ENCODE data around the gene RNF38. TPM values are rescaled to one million over a fixed set of nuclear protein-coding genes. Genes with fewer than 3 reads are reported as not detected.
"Not testable (repeated sequence)": the region's sequence is repeated elsewhere in the genome, so short reads cannot be mapped to it uniquely, and the experiment has no call there.

The RNF38 gene
- 6.6 and 6.8 TPM in 2 replicates for total RNA-seq (2014; rRNA removed; shearing (Covaris generic))
- polyA plus RNA-seq (2014; cell fraction: nucleus; rRNA removed) = 6.3 and 12.5 TPM in 2 replicates

DNA sequence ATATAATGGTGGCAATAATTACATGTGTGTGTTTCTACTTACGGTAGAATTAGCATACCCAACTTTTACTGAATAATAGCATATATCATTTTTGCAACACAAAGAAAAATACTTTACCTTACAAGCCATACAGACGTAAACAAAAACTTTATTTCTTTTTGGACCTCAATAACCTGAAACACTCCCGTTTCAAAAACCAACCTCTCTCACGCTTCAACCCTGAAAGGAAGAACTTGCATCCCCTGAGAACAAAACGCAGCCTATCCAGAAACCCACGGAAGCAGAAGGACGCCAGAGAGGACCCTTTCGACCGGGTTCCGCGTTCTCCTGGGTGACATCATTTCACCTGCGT, at the start of gene RNF38:
Gene RNF38 (minus strand): TSS at position 290 of the 352 bp plus-strand sequence. CDS start 161 bp downstream, at position 129.
- DNase-seq (ENCODE audit: extremely low read depth, low read depth) = no peak

- DNase-seq (ENCODE audit: extremely low read depth, low read depth) = not testable (repeated sequence)
These were observed 48.5 kb upstream of the RNF38 start for GRCh38 chr9:36448555-36448954.

GRCh38 chr9:36448017-36448416, 47.9 kb upstream of the RNF38 start:
- DNase-seq (ENCODE audit: extremely low read depth, low read depth) = no peak

GRCh38 chr9:36446678-36447077, 46.6 kb upstream of the RNF38 start:
- not testable (repeated sequence) for DNase-seq (ENCODE audit: extremely low read depth, low read depth)

DNA sequence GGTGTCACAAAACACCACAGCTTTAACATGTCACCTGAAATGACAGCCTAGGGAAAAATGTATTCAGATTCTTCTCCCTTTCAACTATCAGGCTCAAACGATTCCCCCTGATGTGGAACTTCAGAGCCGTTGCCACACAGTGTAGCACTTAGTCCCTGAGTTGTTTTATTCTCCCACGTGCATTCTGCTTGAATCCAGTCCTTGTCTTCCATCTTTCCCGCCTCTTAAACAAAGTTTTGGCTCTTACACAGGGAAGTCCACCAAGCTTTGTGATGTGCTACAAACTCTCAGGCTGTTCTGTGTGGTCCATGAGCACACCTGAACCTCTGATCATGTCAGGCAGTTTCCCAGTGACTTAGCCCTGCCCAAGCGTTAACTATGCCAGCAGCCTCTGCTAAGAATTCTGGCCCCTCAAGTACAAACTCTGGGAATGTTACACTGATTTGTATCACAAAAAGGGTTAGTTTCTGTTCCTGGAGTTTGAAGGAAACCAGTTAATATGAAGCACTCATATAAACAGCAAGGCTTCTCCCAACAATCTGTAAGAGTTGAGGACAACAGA, 45.8 kb upstream of the RNF38 start:
- no peak for DNase-seq (ENCODE audit: extremely low read depth, low read depth)

- DNase-seq (ENCODE audit: extremely low read depth, low read depth) = no peak
These were observed 44.1 kb upstream of the RNF38 start for GRCh38 chr9:36444203-36444602.

- no peak for DNase-seq (ENCODE audit: extremely low read depth, low read depth)
These were observed 43.5 kb upstream of the RNF38 start for GRCh38 chr9:36443581-36443980.

GRCh38 chr9:36442710-36443109, 42.6 kb upstream of the RNF38 start:
- no peak for DNase-seq (ENCODE audit: extremely low read depth, low read depth)

- no peak for DNase-seq (ENCODE audit: extremely low read depth, low read depth)
These were observed 41.9 kb upstream of the RNF38 start for GRCh38 chr9:36441966-36442365.

DNA sequence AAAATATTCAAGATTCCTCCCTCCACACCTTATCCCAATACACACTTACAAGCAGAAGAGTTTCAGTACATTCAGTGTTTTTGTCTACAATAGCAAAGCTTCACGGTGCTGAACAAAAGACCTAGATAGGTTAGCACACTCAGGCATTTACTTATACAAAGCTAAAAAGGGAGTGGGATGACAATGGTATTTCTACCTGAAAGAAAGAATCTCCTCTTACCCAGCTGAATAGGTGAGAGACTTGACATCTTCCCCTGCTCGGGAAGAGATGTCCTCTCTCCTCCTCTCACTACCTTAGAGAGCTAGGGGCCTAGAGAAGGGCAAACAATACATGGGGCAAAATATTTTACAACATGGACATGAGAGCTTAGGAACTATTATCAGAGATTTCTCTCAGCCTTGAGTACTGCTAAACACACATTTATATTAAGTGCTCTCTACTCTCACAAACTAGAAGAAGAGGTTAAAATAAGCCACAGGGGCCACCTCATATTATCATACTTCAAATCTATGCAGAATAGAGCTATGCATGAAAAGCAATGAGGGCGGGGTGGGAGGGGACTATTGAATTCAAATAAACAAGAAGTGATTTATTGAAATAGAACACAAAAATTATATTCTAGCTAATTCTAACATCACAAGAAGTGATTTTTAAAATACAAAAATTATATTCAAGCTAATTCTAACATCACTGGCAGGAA, 38.6 kb upstream of the RNF38 start:
- no peak for DNase-seq (ENCODE audit: extremely low read depth, low read depth)

DNA sequence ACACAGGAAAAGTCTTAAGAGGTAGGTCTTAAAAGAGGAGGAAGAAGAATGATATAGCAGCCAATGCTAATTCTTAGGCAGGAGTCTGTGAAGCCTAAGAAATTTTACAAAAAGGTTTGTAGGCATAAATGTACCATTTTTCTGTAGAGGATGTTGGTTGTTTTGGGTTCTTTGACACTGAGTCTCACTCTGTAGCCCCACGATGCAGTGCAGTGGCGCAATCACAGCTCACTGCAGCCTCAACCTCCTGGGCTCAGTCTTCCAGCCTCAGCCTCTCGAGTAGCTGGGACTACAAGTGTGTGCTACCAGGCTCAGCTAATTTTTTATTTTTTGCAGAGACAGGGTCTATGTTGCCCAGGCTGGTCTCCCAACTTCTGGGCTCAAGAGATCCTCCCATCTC, 37.7 kb upstream of the RNF38 start:
- no peak for DNase-seq (ENCODE audit: extremely low read depth, low read depth)

DNA sequence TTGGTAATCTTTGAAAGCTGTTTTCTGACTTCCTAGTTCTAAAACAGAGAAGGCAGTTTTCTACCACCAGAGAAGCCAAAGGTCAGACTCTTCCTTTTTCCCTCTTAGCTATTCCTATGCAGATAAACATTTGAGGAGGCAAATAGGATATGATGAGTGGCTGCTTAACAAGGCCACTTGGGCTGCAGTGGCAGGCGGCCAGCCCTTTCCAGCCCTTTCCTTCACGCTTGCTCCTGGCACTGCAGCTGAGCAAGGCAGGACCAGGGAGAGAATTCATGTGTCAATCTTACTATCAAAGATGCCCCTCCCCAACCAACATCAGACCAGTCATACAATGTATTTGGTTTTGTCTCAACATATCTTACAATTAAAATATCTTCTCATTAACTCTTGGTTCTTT, 36.8 kb upstream of the RNF38 start:
- DNase-seq (ENCODE audit: extremely low read depth, low read depth) = no peak

- DNase-seq (ENCODE audit: extremely low read depth, low read depth) = no peak
These were observed 33.3 kb upstream of the RNF38 start for GRCh38 chr9:36433386-36433785.

DNA sequence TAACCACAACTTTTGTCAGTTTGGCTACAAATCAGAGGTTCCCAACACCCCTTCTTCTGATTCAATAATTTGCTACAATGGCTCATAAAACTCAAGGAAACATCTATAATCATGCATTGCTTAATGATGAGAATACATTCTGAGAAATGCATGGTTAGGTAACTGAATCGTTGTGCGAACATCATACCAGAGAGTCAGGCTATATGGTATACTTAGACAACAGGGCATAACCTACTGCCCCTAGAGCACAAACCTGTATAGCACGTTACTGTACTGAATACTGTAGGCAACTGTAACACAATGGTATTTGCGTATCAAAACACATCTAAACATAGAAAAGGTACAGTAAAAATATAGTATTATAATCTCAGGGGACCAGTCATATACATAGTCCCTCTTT, 31.0 kb upstream of the RNF38 start:
- no peak for DNase-seq (ENCODE audit: extremely low read depth, low read depth)

DNA sequence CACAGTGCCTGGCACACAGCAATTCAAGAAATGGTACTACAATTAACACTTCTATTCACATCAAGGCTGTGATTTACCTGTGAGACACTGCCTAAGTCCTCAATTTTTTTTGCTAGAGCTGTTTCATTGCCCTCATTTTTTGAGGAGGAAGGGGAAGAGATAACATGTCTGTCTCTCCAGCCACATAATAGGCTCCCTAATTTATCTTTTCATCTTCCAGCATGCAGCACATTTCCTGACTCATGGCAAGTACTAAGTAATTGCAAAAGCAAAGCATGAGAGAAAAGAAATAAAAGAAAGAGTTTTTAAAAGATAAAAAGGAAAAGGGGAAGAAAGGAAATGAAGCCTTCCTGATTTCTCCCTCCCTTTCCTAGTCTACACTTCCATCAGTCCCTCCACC, 26.9 kb upstream of the RNF38 start:
- no peak for DNase-seq (ENCODE audit: extremely low read depth, low read depth)

DNA sequence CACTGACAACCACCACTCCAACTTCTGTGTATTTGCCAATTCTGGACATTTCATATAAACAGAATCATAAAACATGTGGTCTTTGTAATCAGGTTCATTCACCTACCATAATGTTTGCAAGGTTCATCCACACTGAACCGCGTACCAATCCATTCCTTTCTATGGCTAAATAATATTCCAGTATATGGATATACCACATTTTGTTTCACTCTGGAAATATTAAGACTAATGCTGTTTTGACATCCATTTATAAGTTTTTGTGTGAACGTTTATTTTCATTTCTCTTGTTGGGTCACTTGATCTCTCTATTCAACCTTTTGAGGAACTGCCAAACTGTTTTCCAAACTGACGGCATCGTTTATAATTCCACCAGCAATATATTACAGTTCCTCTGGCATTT, 26.3 kb upstream of the RNF38 start:
- no peak for DNase-seq (ENCODE audit: extremely low read depth, low read depth)

DNA sequence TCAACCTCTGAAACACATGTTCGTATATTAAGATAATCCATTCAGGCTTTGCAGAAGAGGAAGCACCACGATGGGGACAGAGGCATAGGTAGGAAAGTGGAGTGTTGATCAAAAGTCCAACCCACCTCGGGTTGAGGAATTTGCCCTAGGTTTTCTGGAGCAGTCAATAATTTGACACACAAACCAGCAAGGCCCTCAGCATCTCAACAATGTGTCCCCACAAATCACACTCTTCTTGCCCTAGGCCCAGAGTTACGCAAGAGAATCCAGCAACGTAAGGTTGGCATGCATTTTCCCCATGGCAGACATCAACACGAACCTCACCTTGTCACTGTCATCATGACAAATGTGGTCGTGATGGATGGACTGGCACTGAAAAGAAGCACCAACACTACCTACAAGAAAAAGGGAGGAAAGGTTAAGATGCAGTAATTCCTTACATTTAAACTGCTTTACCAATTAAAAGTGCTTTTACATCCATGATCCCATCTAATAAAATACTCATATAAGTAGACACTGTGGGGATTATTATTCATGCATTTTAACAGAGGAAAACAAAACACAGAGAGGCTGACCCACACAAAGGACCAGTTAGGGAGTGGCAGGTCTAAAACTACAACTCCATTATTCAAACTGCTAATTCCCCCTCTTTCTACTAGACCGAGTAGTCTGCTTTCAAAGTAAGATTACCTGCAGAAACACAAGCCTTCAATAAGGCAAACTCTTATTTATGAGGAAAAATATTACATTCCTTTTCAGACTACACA, 24.4 kb upstream of the RNF38 start:
- no peak for DNase-seq (ENCODE audit: extremely low read depth, low read depth)

GRCh38 chr9:36423206-36423605, 23.1 kb upstream of the RNF38 start:
- no peak for DNase-seq (ENCODE audit: extremely low read depth, low read depth)

DNA sequence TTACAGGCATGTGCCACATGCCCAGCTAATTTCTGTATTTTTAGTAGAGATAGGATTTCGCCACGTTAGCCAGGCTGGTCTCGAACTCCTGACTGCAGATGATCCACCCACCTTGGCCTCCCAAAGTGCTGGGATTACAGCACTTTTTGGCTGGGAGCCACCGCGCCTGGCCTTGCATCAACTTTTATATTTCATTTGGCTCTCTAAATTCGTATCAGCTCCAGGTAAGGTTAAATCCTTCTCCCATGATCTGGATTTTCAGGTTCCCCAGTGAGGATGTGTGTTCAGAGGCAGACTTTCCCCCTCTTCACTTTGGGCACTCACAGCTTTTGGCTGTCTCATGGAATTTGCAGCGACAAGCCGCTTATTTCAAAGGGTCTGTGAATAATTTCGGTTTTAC, 16.8 kb upstream of the RNF38 start:
- no peak for DNase-seq (ENCODE audit: extremely low read depth, low read depth)

DNA sequence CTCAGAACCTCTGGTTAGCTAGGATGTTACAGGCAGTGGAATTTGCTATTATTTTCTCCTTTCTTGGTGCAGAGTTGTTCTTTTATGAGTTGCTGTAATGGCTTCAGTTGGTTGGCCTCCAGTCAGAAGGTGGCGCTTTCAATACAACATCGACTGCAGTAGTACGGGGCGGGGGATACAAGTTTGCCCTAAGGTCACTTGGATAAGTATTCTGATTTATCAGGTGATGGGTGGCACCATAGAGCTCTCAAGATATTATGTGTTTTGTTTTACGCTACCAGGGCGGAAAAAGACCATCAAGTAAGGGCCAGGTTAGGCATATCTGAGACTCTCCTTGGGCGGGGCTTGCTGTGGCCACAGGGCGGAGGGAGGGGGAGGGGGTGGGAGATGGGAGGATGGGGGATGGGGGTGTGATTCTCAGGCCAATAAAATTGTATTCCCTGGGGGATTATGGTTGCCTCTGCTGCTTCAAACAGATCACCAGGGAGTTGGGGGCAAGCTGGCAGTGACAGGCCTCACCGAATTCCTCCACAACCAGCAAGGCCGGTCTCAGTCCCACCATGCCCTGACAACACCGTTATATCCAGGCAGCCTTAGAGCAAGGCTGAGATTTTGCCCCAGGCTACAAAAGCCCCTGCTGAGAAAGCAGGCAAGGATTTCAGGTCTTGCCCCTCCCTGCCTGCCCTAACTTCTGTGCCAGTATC, 15.9 kb upstream of the RNF38 start:
- no peak for DNase-seq (ENCODE audit: extremely low read depth, low read depth)

- DNase-seq (ENCODE audit: extremely low read depth, low read depth) = not testable (repeated sequence)
These were observed 11.3 kb upstream of the RNF38 start for GRCh38 chr9:36411410-36411809.
